ENCODE results near the gene PFN2. TPM values are rescaled to one million over a fixed set of nuclear protein-coding genes. Genes with fewer than 3 reads are reported as not detected.
A peak's percentile ranks its signal among the peaks of the same experiment; 100 is the strongest.

PFN2 gene
- polyA plus RNA-seq, 3 donors = not detected

- peaks cover 21 to 30% of the 10 kb centered on the region in 2 donors for H3K36me3 Mint-ChIP-seq
- H3K4me3 ChIP-seq (replicated peaks in 1 of 3; ENCODE audit: low read depth in 2 of 3, low read length in 3 of 3) = peak overlapping the region in 1 of 3 experiments; percentile 73
- peaks cover 53% of the 10 kb centered on the region in 2 donors for H3K27me3 ChIP-seq (ENCODE audit: control insufficient read depth in 2 of 2, insufficient read depth in 2 of 2, low read length in 2 of 2)
- DNase-seq = no peak
- H3K4me1 Mint-ChIP-seq = peaks cover 21% of the 10 kb centered on the region
- peak overlapping the region; percentile 85 for H3K4me2 ChIP-seq (replicated peaks; ENCODE audit: extremely low read depth, low read length, poor library complexity, severe bottlenecking)
- no peaks in the 10 kb centered on the region for H3K79me2 ChIP-seq (ENCODE audit: insufficient read depth, low read length)
- peaks cover 49% of the 10 kb centered on the region for H4K20me1 ChIP-seq (ENCODE audit: insufficient read depth, low read length)
- H2AFZ ChIP-seq (ENCODE audit: insufficient read depth, low read depth, low read length, poor library complexity, severe bottlenecking) = peak overlapping the region; percentile 57
- H3K27ac Mint-ChIP-seq = peak overlapping the region in 1 of 7 donors; percentile 63
- intact Hi-C loops (cut with micrococcal nuclease) = loop anchor here in 1 of 2 donors (5.0 to 10.0 kb wide), 2 partner anchors 215 to 253 kb away; no protein-coding TSS in a partner anchor
- H3K36me3 ChIP-seq (replicated peaks in 1 of 2; ENCODE audit: control insufficient read depth in 1 of 2, insufficient read depth in 2 of 2, low read length in 2 of 2) = peaks cover 0 to 19% of the 10 kb centered on the region in 2 donors
- H3K27ac ChIP-seq (ENCODE audit: low read depth in 1 of 2, low read length in 2 of 2) = no peak overlapping the region
- peaks cover 11 to 25% of the 10 kb centered on the region in 2 donors for H3K4me1 ChIP-seq (ENCODE audit: control insufficient read depth in 1 of 2, insufficient read depth in 2 of 2, low read length in 2 of 2)
- peaks cover 46 to 59% (median 47%) of the 10 kb centered on the region in 3 donors for H3K27me3 Mint-ChIP-seq (ENCODE audit: low read depth in 3 of 3)
- WGBS (ENCODE audit: insufficient coverage) = 100% methylated on average over 2 of the region's 15 CpGs
- peak overlapping the region; percentile 70 to 87 for H3K4me3 Mint-ChIP-seq
- H3K9me3 ChIP-seq (replicated peaks in 1 of 2; ENCODE audit: control insufficient read depth in 1 of 2, insufficient read depth in 1 of 2, low read length in 2 of 2) = no peaks in the 10 kb centered on the region
- peaks cover 0 to 12% (median 4%) of the 10 kb centered on the region in 7 donors for H3K9me3 Mint-ChIP-seq
- TF ChIP-seq, protein P1, sequence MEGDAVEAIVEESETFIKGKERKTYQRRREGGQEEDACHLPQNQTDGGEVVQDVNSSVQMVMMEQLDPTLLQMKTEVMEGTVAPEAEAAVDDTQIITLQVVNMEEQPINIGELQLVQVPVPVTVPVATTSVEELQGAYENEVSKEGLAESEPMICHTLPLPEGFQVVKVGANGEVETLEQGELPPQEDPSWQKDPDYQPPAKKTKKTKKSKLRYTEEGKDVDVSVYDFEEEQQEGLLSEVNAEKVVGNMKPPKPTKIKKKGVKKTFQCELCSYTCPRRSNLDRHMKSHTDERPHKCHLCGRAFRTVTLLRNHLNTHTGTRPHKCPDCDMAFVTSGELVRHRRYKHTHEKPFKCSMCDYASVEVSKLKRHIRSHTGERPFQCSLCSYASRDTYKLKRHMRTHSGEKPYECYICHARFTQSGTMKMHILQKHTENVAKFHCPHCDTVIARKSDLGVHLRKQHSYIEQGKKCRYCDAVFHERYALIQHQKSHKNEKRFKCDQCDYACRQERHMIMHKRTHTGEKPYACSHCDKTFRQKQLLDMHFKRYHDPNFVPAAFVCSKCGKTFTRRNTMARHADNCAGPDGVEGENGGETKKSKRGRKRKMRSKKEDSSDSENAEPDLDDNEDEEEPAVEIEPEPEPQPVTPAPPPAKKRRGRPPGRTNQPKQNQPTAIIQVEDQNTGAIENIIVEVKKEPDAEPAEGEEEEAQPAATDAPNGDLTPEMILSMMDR (IDR thresholded peaks at IDR 0.05) = no peak
- no peak overlapping the region for H3K9ac ChIP-seq (ENCODE audit: insufficient read depth, low read length, poor library complexity, severe bottlenecking)
These were observed 1.4 kb downstream of the PFN2 start for GRCh38 chr3:149969110-149969939.

DNA sequence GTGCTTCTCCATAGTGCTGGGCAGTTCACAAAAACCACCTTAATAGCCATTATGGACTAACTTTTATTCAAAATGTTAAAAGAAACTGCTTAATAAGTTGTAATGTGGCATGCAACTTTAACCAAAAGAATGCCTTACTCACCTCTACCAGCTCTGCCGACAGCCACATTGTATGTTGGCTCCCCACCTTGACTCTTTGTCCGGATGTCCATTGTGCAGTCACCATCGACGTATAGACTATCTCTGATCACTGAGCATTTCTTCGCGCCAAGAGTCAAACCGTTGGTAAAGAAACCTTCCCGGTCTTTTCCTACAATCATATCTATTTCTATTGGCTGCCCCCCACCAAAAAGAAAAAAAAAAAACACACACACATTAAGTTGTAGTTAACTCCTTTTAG, 2.5 kb downstream of the PFN2 start:
- Mint-ChIP-seq H3K36me3 (peaks cover 25 to 38% of the 10 kb centered on the region in 2 donors), H3K4me1 (peaks cover 21% of the 10 kb centered on the region), H3K27ac (no peak overlapping the region), H3K27me3 (ENCODE audit: low read depth in 3 of 3) (peaks cover 37 to 48% (median 42%) of the 10 kb centered on the region in 3 donors), H3K4me3 (no peak overlapping the region), H3K9me3 (peaks cover 0 to 11% (median 3%) of the 10 kb centered on the region in 7 donors)
- Histone ChIP-seq H3K4me2 (replicated peaks; ENCODE audit: extremely low read depth, low read length, poor library complexity, severe bottlenecking) (no peak overlapping the region), H3K4me3 (replicated peaks in 1 of 3; ENCODE audit: low read depth in 2 of 3, low read length in 3 of 3) (no peak overlapping the region), H3K9ac (ENCODE audit: insufficient read depth, low read length, poor library complexity, severe bottlenecking) (no peak overlapping the region), H3K9me3 (replicated peaks in 1 of 2; ENCODE audit: control insufficient read depth in 1 of 2, insufficient read depth in 1 of 2, low read length in 2 of 2) (no peaks in the 10 kb centered on the region), H3K27me3 (ENCODE audit: control insufficient read depth in 2 of 2, insufficient read depth in 2 of 2, low read length in 2 of 2) (peaks cover 42% of the 10 kb centered on the region in 2 donors), H3K27ac (ENCODE audit: low read depth in 1 of 2, low read length in 2 of 2) (no peak overlapping the region), H2AFZ (ENCODE audit: insufficient read depth, low read depth, low read length, poor library complexity, severe bottlenecking) (no peak overlapping the region), H3K79me2 (ENCODE audit: insufficient read depth, low read length) (no peaks in the 10 kb centered on the region), H3K36me3 (replicated peaks in 1 of 2; ENCODE audit: control insufficient read depth in 1 of 2, insufficient read depth in 2 of 2, low read length in 2 of 2) (peaks cover 0 to 30% of the 10 kb centered on the region in 2 donors), H3K4me1 (ENCODE audit: control insufficient read depth in 1 of 2, insufficient read depth in 2 of 2, low read length in 2 of 2) (peaks cover 11 to 25% of the 10 kb centered on the region in 2 donors), H4K20me1 (ENCODE audit: insufficient read depth, low read length) (peaks cover 59% of the 10 kb centered on the region)
- TF ChIP-seq, protein P1 (IDR thresholded peaks at IDR 0.05) = no peak
- no peak for DNase-seq
- WGBS (ENCODE audit: insufficient coverage) = 100% methylated on average over 4 of the region's 8 CpGs
- intact Hi-C loops (cut with micrococcal nuclease) = loop anchor here in 1 of 2 donors (5.0 to 10.0 kb wide), 2 partner anchors 217 to 254 kb away; no protein-coding TSS in a partner anchor
